Activated CD4-positive, CD25-positive, alpha-beta regulatory T cell treated with anti-CD3 and anti-CD28 coated beads, Interleukin-2, amount 50 U/mL, for 24 hours (primary cell): ENCODE data around the gene MAPRE2.
A peak's percentile ranks its signal among the peaks of the same experiment; 100 is the strongest.
"Not testable (repeated sequence)": the region's sequence is repeated elsewhere in the genome, so short reads cannot be mapped to it uniquely, and the experiment has no call there.

Experiments
- ATAC-seq, 2 donors: fragments of 150-1000 bp; cut with Tn5 transposase; one replicate each; pipeline ENCODE4 v1.10.0; 2021; ENCODE audit warnings: mild to moderate bottlenecking in 1 of 2, moderate library complexity in 1 of 2

Gene MAPRE2

DNA sequence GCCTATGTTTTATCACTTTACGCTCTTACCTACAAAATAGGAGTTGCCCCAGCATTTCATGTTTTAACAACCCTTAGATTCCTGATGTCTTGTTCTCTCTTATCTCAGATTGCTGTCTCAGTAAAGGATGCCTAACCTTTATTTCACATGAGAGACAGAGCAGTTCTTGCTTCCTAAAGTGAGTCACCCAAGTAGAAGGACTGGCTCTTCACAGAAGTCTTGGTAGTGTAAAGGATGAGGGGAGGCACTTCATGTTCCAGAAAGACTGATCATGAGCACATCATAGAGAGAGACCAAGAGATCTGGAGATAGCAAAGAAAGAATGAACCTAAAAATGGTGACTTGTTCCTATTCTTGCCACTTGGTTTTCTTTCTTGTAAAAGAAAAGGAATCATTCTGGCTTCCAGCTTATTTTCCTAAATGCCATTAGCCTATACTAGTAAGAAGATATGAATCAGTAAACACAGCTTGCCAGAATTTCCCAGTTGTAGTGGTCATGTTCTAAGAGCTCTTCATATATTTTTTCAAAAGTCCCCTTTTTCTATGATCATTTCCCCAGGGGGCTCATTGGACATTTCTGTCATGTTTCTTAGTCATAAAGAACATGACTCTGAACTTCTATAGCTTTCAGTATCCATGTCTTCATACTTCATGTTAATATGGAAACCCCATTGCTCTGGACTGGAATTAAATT is 54.9 kb downstream of the MAPRE2 start:
- peak; percentile 64 to 79 for ATAC-seq

DNA sequence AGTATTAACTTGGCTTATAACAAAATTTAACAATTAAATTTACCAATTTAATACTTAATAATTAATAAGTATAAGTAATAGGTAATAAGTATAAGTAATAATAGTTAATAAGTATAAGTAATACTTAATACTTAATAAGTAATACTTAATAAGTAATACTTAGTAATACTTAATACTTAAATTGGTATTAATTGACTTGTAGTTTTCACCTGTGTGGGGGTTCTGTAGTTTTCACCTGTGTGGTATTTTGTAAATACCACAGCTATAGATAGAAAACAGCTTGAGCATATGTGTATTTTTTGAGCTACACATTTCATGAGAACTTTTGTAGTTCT is 55.4 kb downstream of the MAPRE2 start:
- no peak for ATAC-seq

DNA sequence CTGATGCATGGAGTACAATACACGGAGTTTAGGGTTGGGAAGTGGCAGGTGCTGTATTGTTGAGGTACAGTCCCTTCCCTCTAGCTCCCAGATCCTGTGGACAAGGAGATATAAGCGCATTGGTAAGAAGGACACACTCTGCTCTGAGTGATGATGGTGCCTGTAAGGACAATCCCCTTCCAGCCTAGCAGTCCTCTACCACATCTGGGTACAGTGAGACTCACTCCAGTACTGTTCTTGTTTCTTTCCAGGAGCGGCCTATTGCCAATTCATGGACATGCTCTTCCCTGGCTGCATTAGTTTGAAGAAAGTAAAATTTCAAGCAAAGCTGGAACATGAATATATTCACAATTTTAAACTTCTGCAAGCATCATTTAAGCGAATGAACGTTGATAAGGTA is 56.0 kb downstream of the MAPRE2 start:
- no peak for ATAC-seq

DNA sequence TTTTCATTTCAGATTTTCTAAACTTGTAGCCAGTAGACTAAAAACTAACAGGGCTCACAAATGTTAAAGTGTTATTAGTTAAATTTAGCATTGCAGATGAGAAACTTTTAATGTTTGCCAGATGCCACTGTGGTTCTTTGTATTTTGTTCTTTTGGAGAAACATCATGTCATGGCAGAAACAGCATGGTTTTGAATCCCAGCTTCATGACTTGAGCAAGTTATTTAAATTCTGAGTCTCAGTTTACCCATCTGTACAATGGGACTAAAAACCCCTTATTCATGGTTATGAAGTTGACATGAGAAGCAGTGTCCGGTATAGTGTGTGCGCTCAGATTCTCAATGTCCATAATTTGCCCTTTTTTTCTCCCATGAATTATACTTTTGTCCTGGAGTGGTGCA is 56.5 kb downstream of the MAPRE2 start:
- no peak for ATAC-seq

DNA sequence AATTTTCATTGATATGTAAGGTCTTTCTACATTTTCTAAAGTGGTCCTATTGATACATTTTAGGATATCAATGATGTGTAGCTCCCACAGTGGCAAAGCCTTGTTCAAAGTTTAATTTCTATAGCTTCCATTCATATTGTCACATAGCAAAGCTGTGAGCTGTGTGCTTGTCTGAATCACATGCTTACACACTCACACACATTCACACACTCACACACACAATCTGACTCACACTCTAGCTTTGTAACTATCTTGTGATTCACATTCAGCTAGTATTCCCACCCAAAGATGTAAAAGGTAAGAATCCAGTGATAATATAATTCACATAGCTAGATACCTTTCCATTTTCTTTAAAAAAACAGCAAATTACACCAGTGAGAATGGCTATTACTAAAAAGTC is 58.7 kb downstream of the MAPRE2 start:
- no peak for ATAC-seq

DNA sequence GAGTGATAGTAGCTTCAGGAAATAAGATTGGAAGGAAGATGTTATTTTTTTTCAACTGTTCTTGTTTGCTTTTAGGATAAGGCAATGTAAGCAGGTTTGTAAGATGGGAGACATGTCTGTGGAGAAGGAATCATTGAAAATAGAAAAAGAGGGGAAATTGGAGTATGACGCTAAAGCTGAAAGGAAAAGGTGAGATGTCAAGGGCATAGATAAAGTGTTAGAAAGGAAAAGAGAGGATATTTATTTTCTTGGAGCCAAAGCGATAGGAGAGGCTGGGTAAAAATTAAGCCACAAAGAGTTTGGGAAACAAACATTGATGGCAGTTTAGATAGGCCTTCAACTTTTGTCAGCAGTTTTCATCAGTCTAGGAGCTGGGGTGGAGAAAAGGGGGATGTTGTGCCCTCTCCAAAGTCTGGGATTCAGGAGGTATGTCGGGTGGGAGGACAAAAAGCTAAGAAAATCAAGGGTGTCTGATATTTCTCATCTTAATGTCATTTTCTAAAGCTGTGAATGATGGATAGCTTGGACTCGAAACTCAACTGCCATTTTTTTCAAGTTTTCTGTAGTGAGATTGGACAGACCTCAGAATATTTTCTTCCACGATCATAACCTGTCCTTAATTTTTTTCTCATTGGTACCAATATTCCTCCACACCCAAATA is 63.3 kb downstream of the MAPRE2 start:
- no peak for ATAC-seq

DNA sequence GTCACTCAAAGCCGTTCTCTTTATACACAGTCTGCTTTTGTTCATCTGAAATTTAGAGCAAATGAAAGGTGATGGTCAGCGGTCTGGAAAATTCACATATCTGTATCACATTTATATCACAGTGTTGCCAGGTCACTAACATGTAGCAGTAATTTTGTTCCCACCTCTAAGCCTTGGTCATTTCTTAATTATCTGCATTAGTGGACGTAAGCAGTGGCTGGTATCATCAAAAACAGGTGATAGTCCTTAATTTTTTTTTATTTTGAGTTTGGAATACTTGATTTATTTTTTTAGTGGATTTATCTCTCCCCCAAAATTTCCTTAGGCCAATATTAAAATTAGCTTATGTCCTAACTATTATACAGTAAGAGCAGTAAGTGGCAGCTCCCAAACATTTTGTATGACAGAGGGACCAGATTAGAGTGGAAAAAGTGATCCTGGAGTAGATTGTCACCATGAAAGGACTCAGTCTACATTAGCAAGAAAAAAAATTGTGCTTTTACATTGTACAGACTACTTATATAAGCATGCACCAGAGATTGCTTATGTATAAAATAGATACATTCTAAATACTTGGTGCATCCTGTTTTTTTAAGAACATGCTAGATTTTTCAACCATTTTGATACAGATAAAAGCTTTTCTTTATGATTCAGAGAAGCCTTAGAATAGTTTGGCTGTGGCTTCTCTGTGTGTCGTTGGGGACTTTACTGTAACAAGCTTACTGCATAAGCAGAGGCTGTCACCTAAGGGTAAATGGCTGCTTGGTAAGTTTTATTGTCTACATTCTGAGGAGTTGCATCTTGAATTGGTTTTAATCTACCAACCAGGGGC is 65.0 kb downstream of the MAPRE2 start:
- peak in 1 of 2 donors; percentile 61 for ATAC-seq

DNA sequence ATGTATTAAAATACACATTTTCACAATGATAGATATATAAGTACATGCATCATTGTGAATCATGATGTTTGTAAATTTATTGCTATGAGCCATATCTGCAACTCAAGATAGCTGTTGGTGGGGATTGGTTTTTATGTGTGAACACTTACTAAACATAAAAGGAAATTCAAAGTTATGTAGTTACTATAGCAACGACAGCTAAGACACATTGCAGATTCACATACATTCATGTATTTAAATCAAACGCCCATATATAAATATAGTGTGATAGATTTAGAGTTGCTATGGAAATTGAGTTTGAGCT is 65.6 kb downstream of the MAPRE2 start:
- peak; percentile 75 to 82 for ATAC-seq

DNA sequence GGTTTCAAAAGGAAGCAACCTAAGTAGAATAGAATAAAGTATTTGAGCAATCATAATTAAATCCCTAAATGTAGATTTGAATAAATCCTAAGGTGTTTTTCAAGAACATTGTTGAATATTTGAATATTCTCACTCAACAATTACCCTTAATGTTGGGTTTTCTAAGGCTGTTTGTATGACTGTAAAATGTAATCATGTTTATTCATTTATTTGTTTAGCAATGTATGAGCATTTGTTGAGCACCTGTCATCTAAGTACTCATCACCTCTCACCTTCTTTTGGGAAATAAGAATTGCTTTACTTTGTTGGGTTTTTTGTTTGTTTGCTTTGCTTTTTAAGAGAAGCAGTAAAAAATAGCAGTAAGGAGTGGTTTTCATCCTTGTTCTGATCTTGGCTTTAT is 66.0 kb downstream of the MAPRE2 start:
- ATAC-seq: peak in 1 of 2 donors; percentile 25

DNA sequence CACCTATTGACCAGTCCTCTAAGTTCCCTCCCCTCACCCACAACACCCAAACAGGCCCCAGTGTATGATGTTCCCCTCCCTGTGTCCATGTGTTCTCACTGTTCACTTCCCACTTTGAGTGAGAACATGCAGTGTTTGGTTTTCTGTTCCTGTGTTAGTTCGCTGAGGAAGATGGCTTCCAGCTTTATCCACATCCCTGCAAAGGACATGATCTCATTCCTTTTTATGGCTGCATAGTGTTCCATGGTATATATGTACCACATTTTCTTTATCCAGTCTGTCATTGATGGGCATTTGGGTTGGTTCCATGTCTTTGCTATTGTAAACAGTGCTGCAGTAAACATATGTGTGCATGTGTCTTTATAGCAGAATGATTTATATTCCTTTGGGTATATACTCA is 66.9 kb downstream of the MAPRE2 start:
- ATAC-seq: not testable (repeated sequence)

DNA sequence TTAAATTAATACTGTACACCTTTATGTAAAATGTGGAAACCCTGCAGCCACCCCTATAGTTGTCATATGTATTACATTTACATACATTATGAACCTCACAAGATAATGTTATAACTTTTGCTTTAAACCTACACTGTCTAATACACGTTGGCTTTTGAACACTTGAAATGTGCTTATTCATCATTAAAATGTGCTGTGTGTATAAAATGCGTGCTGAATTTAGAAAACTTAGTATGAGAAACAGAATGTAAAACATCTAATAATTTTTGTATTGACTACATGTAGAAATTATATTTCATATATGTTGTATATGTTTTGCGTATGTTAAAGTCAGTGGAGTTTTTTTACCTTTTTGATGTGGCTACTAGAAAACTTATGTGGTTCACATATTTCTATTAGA is 68.8 kb downstream of the MAPRE2 start:
- no peak for ATAC-seq

DNA sequence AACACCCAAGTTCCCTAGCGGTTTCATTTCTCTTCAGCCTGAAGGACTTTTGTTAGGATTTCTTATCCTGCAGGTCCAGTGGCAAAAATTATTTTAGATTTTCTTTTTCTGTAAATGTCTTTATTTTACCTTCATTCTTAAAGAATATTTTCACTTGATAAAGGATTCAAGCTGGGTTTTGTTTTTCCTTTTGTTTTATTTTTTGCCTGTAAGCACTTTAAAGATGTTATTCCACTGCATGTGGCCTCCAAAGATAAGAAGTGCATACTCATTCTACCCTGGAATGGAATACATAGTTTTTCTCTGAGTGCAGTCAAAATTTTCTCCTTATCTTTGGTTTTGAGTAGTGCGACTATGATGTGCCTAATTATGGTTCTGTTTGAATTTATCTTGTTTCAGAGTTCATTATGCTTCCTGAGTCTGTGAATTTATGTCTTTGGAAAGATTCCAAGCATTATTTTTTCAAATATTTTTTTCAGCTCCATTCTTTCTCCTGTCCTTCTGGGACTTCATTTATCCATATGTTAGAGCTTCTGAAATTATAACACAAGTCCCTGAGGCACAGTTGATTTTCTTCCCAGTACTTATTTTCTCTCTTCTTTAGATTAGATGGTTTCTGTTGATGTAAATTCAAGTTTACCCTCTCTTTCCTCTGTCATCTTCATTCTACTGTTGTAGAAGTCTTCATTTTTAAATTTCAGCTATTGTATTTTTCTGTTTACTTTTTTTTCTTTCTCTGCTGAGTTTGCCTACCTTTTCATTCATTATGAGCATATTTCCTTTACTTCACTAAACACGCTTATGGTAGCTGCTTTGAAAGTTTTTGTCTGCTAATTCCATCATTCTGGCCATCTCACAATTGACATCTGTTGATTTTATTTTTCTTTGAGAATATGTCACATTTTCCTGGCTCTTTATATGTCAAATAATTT is 69.6 kb downstream of the MAPRE2 start:
- no peak for ATAC-seq

DNA sequence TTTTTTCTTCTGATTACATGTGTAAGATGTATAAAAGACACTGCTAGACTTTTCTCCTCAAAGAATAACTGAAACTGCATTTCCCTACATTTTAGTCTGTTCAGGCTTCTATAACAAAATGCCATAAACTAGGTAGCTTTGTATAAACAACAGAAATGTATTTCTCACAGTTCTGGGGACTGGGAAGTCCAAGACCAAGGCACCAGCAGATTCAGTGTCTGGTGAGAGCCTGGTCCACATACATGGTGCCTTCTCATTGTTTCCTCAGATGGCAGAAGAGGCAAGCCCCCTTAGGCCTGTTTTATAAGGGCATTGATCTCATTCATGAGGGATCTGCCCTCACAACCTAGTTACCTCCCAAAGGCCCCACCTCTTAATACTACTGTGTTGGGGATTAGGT is 71.5 kb downstream of the MAPRE2 start:
- ATAC-seq: no peak

DNA sequence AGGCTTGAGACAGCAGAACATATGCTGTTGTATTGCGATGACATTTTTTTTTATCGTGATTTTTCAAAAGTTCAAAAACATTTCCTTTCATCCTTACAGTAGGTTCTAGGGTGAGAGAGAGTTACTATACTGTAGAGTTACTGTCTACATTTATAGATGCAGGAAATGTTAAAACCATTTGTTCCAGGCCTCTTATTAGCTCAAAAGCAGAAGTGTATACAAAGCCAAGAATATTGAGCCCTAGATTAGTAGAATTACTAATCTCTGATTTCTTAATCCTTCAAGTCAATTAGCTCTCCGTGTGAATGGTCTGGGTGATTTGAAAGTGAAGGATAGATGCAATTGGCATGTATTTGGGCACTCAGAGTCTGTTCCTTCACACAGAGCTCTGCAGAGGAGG is 73.1 kb downstream of the MAPRE2 start:
- no peak for ATAC-seq

DNA sequence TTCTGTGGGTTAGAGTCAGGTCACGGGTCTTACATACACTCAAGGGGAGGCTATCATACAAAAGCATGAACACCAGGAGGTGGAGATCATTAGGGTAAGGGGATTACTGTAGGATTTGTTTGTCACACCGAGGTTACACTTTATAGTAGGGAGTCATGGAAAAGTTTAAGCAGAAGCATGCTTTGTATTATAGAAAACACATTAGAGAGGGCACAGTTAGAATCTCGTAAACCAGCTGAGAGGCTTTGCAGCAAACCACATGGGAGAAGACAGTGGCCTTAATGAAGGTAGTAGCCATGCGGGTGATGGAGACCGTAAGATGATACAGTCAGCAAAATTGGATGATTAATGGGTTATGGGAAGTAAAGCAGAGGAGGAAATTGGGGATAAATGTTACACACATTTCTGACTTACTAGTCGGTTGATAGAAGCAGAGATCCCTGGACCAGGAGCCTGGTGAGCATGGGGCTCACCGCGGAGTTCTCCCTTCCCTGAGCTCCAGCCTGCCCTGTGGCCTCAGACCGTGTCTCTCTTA is 75.6 kb downstream of the MAPRE2 start:
- no peak for ATAC-seq

DNA sequence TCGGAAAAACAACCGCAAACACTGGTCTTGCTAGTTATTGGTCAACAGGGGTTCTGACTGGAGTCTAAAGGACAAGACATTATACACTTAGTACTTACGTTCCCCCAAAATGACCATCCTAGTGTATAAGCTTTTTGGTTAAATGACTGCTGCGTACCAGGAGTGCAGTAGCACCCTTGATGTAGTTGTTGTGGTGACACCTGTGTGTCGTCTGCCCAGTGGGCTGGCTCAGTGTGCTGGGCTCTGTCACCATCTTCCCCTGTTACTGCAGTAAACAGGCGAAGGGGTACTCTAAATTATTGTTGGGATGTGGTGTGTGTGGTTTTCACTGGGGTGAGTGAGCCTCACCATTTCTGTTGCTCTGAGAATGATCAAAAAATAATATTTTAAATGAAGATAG is 76.2 kb downstream of the MAPRE2 start:
- no peak for ATAC-seq

DNA sequence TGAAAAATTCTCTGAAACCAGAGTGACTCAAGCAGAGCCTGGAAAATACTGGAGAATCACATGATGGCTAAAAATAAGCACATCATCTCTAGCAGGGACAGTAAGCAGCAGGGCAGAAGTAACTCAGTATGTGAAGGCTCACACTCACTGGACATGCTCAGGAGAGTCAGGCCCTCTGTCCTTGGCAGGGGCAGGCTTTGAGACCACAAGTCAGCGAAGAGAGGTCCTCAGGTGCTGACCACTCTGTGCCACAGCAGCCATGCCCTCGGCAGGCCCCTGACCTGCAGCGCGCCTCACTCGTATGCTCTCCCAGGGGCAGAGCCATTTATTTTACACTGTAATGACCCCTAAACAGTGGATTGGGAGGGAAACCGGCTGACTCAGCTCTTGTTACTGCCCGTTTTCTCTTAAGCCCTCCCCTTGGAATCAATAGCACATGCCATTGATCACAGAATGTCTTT is 76.8 kb downstream of the MAPRE2 start:
- ATAC-seq: no peak

DNA sequence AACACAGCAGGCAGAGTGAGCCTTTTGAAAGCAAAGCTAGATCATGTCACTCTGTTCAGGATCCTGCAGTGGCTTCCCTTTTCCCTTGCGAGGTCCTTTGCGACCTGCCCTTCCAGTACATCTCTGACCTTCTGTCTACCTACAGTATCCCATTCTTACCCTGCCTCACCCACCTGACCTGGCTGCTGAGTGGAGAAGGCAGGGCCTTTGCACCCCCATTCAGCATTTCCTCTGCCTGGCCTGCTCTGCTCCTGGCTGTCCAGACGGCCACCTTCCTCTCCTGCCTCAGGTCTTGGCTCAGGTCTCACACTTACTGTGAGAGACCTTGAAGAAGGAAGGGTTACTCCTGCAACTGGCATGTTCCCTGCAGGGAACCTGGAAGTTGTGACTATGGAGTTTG is 77.4 kb downstream of the MAPRE2 start:
- no peak for ATAC-seq

DNA sequence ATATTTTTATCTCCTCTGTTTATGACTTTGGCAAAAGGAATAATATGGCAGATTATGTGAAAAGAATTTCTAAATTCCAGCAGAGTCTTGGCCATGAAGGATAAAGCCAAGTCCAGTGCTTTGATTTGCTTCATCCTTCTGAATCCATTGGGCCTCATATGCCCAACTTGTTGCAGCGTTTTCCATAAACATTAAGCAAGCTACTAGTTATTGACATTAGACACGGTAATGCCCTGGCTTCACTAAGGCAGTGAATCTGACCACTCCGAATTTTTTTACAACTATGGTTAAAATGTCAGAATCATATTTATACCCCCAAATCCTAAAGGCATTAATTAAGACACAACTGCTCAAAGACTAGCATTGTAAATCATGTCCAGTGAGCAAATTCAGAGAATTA is 79.8 kb downstream of the MAPRE2 start:
- no peak for ATAC-seq

DNA sequence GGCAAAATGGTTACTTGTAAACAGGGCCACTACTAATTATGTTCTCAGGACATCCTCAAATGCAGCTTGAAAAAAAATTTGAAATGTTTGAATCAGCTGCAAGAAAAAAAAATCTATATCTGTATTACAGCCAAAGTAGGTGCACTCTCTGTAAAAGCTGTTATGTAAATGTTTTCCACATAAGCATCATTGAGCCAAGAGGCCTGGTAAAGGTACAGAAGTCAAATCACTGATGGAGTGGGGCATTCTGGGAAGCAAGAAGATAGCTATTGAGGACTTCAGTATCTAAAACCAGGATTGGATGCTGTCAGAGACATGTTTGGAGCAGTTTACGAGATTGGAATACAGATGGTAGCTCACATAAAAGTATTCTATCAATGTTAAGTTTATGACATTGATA is 80.3 kb downstream of the MAPRE2 start:
- ATAC-seq: no peak

DNA sequence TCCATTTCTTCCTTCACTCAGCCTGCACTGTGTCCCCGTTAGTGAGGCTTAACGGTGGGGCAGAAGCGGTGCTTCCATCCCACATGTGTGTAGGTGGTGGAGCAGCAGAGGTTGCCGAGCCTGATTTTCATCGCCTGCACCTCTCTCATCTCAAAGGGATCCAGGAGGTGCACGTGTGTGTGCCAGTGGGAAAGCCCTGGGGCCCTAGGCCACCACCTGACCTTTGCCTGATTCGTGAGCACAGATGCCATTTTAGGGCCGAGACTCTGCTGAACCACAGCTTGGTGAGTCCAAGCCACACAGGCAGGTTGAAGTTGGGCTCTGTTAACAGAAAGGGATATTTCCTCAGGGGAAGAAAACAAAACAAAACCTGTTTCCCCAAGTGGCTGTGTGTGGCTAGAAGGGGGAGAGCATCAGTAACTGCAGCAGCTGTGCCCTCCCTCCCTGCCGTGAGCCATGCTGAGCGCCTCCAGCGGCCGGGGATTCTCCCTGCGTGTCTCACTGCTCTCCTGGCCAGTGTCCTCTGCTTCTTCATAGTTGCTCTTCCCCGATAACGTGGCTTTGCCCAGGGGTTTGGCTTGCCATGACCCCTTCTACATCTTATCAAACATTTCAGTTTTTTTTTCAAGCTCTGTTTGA is 81.5 kb downstream of the MAPRE2 start:
- ATAC-seq: peak; percentile 24 to 58

DNA sequence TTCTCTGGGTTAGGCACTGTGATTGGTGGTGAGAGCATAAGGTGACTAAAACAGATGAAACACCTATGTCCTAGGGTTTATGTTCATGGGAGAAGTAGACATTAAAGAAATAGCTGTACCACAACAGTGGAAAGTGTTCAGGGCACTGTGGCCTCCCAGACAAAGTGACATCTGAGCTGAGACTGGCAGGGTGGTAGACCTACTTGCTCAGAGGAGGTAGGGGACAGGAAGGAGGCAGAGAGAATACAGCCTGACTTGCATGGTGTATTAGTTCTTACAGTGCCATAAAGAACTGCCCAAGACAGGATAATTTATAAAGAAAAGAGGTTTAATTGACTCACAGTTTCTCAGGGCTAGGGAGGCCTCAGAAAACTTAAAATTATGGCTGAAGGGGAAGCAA is 82.6 kb downstream of the MAPRE2 start:
- no peak for ATAC-seq
